Calu3 (cell line): ENCODE measurements around the gene DUSP18. TPM values are rescaled to one million over a fixed set of nuclear protein-coding genes. Genes with fewer than 3 reads are reported as not detected.

Source experiments
- BruUV-seq: library from RNA; stranded (reverse); fragments of 400-500 nt; replicated peaks from 2 replicates; lab custom pipeline; 2021; lab: Mats Ljungman, UMichigan
- CTCF ChIA-PET: fragments of 300-600 bp; sonication (Branson Sonifier 250); formaldehyde crosslinking; loops from one replicate; lab custom pipeline; 2022; ENCODE audit warnings: antibody characterized with exemption; lab: Charles Lee
- DNase-seq: peaks from one replicate; pipeline ENCODE4 v3.0.0; 2022
- H3K27ac Mint-ChIP-seq: one replicate; pipeline ENCODE4 v1.8.0; 2022; ENCODE audit warnings: mixed read lengths; ENCODE audit not compliant: unreplicated experiment
- H3K27me3 Mint-ChIP-seq: one replicate; pipeline ENCODE4 v1.8.0; 2022; ENCODE audit warnings: mixed read lengths; ENCODE audit not compliant: unreplicated experiment
- H3K36me3 Mint-ChIP-seq: one replicate; pipeline ENCODE4 v1.8.0; 2022; ENCODE audit warnings: mild to moderate bottlenecking, moderate library complexity, mixed read lengths; ENCODE audit not compliant: insufficient read depth, unreplicated experiment
- H3K4me1 Mint-ChIP-seq: one replicate; pipeline ENCODE4 v1.8.0; 2022; ENCODE audit warnings: mild to moderate bottlenecking, low read depth, mixed read lengths; ENCODE audit not compliant: unreplicated experiment
- H3K4me3 Mint-ChIP-seq: one replicate; pipeline ENCODE4 v1.8.0; 2022; ENCODE audit warnings: mild to moderate bottlenecking, low read depth, moderate library complexity, mixed read lengths; ENCODE audit not compliant: unreplicated experiment
- H3K9me3 Mint-ChIP-seq: one replicate; pipeline ENCODE4 v1.8.0; 2022; ENCODE audit warnings: low read depth, mixed read lengths; ENCODE audit not compliant: unreplicated experiment
- CTCF ChIP-seq: fragments of 200-600 bp; IDR thresholded peaks from one replicate; pipeline ENCODE4 v1.8.0; 2022; ENCODE audit warnings: antibody characterized with exemption; ENCODE audit not compliant: unreplicated experiment
- intact Hi-C: fragments of 100-400 bp; cut with micrococcal nuclease; formaldehyde crosslinking; loops from one replicate; pipeline ENCODE4 v1.10.0; 2022; ENCODE audit not compliant: unreplicated experiment
- total RNA-seq: library from RNA; stranded (reverse); gene quantifications from 2 replicates; pipeline ENCODE4 v1.2.3, GENCODE V29; 2022

DUSP18 gene
- total RNA-seq, 1 experiment from 2014 or later: 11.6 TPM

DNA sequence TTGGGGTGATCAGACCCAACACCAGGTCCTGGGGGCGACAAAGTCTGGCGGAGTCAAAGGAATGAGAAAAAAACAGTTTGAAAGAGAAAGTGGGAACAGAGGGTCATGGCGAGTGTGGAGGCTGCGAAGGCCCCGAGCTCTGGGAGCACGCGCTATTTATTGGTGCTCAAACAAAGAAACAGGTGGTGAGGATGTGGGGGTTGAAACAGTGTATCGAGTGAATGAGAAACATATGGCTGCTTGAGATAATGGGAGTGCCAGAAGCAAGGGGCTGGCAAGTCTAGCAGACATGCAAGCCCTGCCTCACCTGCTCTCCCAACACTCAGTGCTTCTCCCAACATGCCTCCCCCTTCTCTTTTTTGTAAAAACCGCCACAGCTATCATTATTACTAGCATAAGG lies 7.8 kb upstream of the DUSP18 start:
- Mint-ChIP-seq H3K27me3 (peaks cover 56% of the 10 kb centered on the region), H3K4me1 (peaks cover 9% of the 10 kb centered on the region), H3K27ac (no peak overlapping the region), H3K4me3 (no peak overlapping the region), H3K9me3 (no peaks in the 10 kb centered on the region), H3K36me3 (no peaks in the 10 kb centered on the region)
- intact Hi-C loops: no loop called here
- no peak for TF ChIP-seq CTCF
- BruUV-seq: no TSS peak
- CTCF ChIA-PET: no interaction called here
- DNase-seq: no peak

- peaks cover 49% of the 10 kb centered on the region for H3K27me3 Mint-ChIP-seq
- H3K36me3 Mint-ChIP-seq: no peaks in the 10 kb centered on the region
- no peak for TF ChIP-seq CTCF
- no peak overlapping the region for H3K4me3 Mint-ChIP-seq
- DNase-seq: no peak
- H3K4me1 Mint-ChIP-seq: peaks cover 9% of the 10 kb centered on the region
- H3K27ac Mint-ChIP-seq: no peak overlapping the region
- H3K9me3 Mint-ChIP-seq: no peaks in the 10 kb centered on the region
- CTCF ChIA-PET: no interaction called here
- BruUV-seq: no TSS peak
- intact Hi-C loops: no loop called here
Measured at GRCh38 chr22:30674482-30674881, 6.8 kb upstream of the DUSP18 start.

- Mint-ChIP-seq H3K27ac (no peak overlapping the region), H3K4me1 (peaks cover 16% of the 10 kb centered on the region), H3K9me3 (no peaks in the 10 kb centered on the region), H3K4me3 (no peak overlapping the region), H3K36me3 (peaks cover 8% of the 10 kb centered on the region), H3K27me3 (peaks cover 45% of the 10 kb centered on the region)
- intact Hi-C loops: no loop called here
- no peak for TF ChIP-seq CTCF
- CTCF ChIA-PET: no interaction called here
- no peak for DNase-seq
- BruUV-seq: no TSS peak
Measured at GRCh38 chr22:30673136-30673535, 5.5 kb upstream of the DUSP18 start.

- no peak for DNase-seq
- H3K9me3 Mint-ChIP-seq: no peaks in the 10 kb centered on the region
- no peak for TF ChIP-seq CTCF
- H3K27me3 Mint-ChIP-seq: peaks cover 26% of the 10 kb centered on the region
- CTCF ChIA-PET: no interaction called here
- no peak overlapping the region for H3K4me3 Mint-ChIP-seq
- intact Hi-C loops: no loop called here
- peaks cover 27% of the 10 kb centered on the region for H3K36me3 Mint-ChIP-seq
- H3K27ac Mint-ChIP-seq: no peak overlapping the region
- H3K4me1 Mint-ChIP-seq: peaks cover 19% of the 10 kb centered on the region
- no TSS peak for BruUV-seq
Measured at GRCh38 chr22:30671071-30671470, 3.4 kb upstream of the DUSP18 start.
